HUES48 (cell line): ENCODE data around the gene FHAD1.

Source experiments
- H3K27ac ChIP-seq: one replicate; pipeline ENCODE4 v1.7.0; 2013; ENCODE audit warnings: low read depth, low read length, inconsistent platforms
- H3K27me3 ChIP-seq: 2 replicates; pipeline ENCODE4 v1.6.1; 2013; ENCODE audit warnings: mild to moderate bottlenecking, low read length; ENCODE audit not compliant: control insufficient read depth, insufficient read depth
- H3K36me3 ChIP-seq: 2 replicates; pipeline ENCODE4 v1.6.1; 2013; ENCODE audit warnings: low read length; ENCODE audit not compliant: control insufficient read depth, insufficient read depth
- H3K4me1 ChIP-seq: 2 replicates; pipeline ENCODE4 v1.6.1; 2013; ENCODE audit warnings: mild to moderate bottlenecking, low read length; ENCODE audit not compliant: control insufficient read depth, insufficient read depth
- H3K4me3 ChIP-seq: 2 replicates; pipeline ENCODE4 v1.5.1; 2013; ENCODE audit warnings: mild to moderate bottlenecking, low read depth, low read length
- H3K9ac ChIP-seq: 2 replicates; pipeline ENCODE4 v1.6.1; 2013; ENCODE audit warnings: mild to moderate bottlenecking, low read depth, low read length, moderate library complexity
- H3K9me3 ChIP-seq: 2 replicates; pipeline ENCODE4 v1.6.1; 2013; ENCODE audit warnings: low read length; ENCODE audit not compliant: control insufficient read depth, insufficient read depth

Gene FHAD1

GRCh38 chr1:15322648-15323350 is 75.8 kb downstream of the FHAD1 start:
- Histone ChIP-seq H3K9ac (no peak overlapping the region), H3K9me3 (no peaks in the 10 kb centered on the region), H3K27me3 (no peaks in the 10 kb centered on the region), H3K4me1 (peaks cover 11% of the 10 kb centered on the region), H3K4me3 (no peak overlapping the region), H3K27ac (no peak overlapping the region), H3K36me3 (no peaks in the 10 kb centered on the region)

- Histone ChIP-seq H3K4me3 (no peak overlapping the region), H3K27me3 (no peaks in the 10 kb centered on the region), H3K27ac (no peak overlapping the region), H3K36me3 (no peaks in the 10 kb centered on the region), H3K4me1 (peaks cover 11% of the 10 kb centered on the region), H3K9me3 (no peaks in the 10 kb centered on the region), H3K9ac (no peak overlapping the region)
Observed at GRCh38 chr1:15323351-15323988, 76.4 kb downstream of the FHAD1 start.

GRCh38 chr1:15323989-15324868 is 77.2 kb downstream of the FHAD1 start:
- Histone ChIP-seq H3K9me3 (no peaks in the 10 kb centered on the region), H3K9ac (no peak overlapping the region), H3K4me1 (peaks cover 11% of the 10 kb centered on the region), H3K4me3 (no peak overlapping the region), H3K27ac (no peak overlapping the region), H3K27me3 (no peaks in the 10 kb centered on the region), H3K36me3 (no peaks in the 10 kb centered on the region)

GRCh38 chr1:15324869-15325335 is 77.9 kb downstream of the FHAD1 start:
- Histone ChIP-seq H3K27me3 (no peaks in the 10 kb centered on the region), H3K9me3 (no peaks in the 10 kb centered on the region), H3K27ac (no peak overlapping the region), H3K36me3 (no peaks in the 10 kb centered on the region), H3K9ac (no peak overlapping the region), H3K4me1 (peaks cover 11% of the 10 kb centered on the region), H3K4me3 (no peak overlapping the region)

- no peak overlapping the region for H3K4me3 ChIP-seq
- no peak overlapping the region for H3K27ac ChIP-seq
- H3K4me1 ChIP-seq: peaks cover 11% of the 10 kb centered on the region
- H3K9me3 ChIP-seq: no peaks in the 10 kb centered on the region
- no peaks in the 10 kb centered on the region for H3K27me3 ChIP-seq
- no peak overlapping the region for H3K9ac ChIP-seq
- H3K36me3 ChIP-seq: no peaks in the 10 kb centered on the region
Observed at GRCh38 chr1:15325375-15326085, 78.5 kb downstream of the FHAD1 start.

- no peaks in the 10 kb centered on the region for H3K27me3 ChIP-seq
- H3K9me3 ChIP-seq: no peaks in the 10 kb centered on the region
- no peaks in the 10 kb centered on the region for H3K36me3 ChIP-seq
- no peak overlapping the region for H3K9ac ChIP-seq
- H3K27ac ChIP-seq: no peak overlapping the region
- no peak overlapping the region for H3K4me3 ChIP-seq
- peaks cover 11% of the 10 kb centered on the region for H3K4me1 ChIP-seq
Observed at GRCh38 chr1:15326691-15327588, 79.9 kb downstream of the FHAD1 start.

GRCh38 chr1:15328351-15329103 is 81.5 kb downstream of the FHAD1 start:
- Histone ChIP-seq H3K9ac (no peak overlapping the region), H3K27me3 (no peaks in the 10 kb centered on the region), H3K36me3 (no peaks in the 10 kb centered on the region), H3K27ac (no peak overlapping the region), H3K4me1 (peaks cover 11% of the 10 kb centered on the region), H3K9me3 (no peaks in the 10 kb centered on the region), H3K4me3 (no peak overlapping the region)

GRCh38 chr1:15329104-15329820 is 82.2 kb downstream of the FHAD1 start:
- peaks cover 9% of the 10 kb centered on the region for H3K4me1 ChIP-seq
- H3K9me3 ChIP-seq: no peaks in the 10 kb centered on the region
- no peaks in the 10 kb centered on the region for H3K36me3 ChIP-seq
- H3K27ac ChIP-seq: no peak overlapping the region
- no peaks in the 10 kb centered on the region for H3K27me3 ChIP-seq
- H3K4me3 ChIP-seq: no peak overlapping the region
- H3K9ac ChIP-seq: no peak overlapping the region

- Histone ChIP-seq H3K9ac (no peak overlapping the region), H3K27ac (no peak overlapping the region), H3K36me3 (no peaks in the 10 kb centered on the region), H3K4me1 (peaks cover 3% of the 10 kb centered on the region), H3K27me3 (no peaks in the 10 kb centered on the region), H3K9me3 (no peaks in the 10 kb centered on the region), H3K4me3 (no peak overlapping the region)
Observed at GRCh38 chr1:15330028-15330427, 83.0 kb downstream of the FHAD1 start.
